Common myeloid progenitor, CD34-positive (primary cell): ENCODE results near the gene TM2D3.

Experiments
- CTCF ChIA-PET: fragments of 350-600 bp; sonication (Branson Sonifier 250); formaldehyde crosslinking; loops from one replicate; lab custom pipeline; 2021; ENCODE audit warnings: antibody characterized with exemption; lab: Charles Lee
- POLR2A ChIA-PET: fragments of 350-600 bp; sonication (Branson Sonifier 250); formaldehyde crosslinking; loops from one replicate; lab custom pipeline; 2021; ENCODE audit warnings: antibody characterized with exemption; lab: Charles Lee
- DNase-seq, 3 donors: peaks; one replicate each; pipeline versions ENCODE4 v3.0.0 to v3.0.0-alpha.2; 2013
- H3K27ac ChIP-seq, 2 experiments: 1 replicate in 1 of 2; 2 replicates in 1 of 2; pipeline ENCODE4 v1.7.0; 2013; ENCODE audit warnings: inconsistent platforms in 2 of 2, low read length in 2 of 2, mild to moderate bottlenecking in 2 of 2, low read depth in 1 of 2, moderate library complexity in 1 of 2; ENCODE audit not compliant: severe bottlenecking in 2 of 2, insufficient read depth in 1 of 2, poor library complexity in 1 of 2
- H3K27me3 ChIP-seq, 5 experiments: replicated peaks in 2 of 5; 1 replicate in 3 of 5; 2 replicates in 2 of 5; pipeline versions ENCODE4 v1.6.1 to v1.7.0; 2013; ENCODE audit warnings: low read length in 4 of 5, mild to moderate bottlenecking in 2 of 5, moderate library complexity in 2 of 5, inconsistent platforms in 1 of 5; ENCODE audit not compliant: insufficient read depth in 5 of 5, control insufficient read depth in 4 of 5
- H3K36me3 ChIP-seq, 4 experiments: 1 replicate in 2 of 4; 2 replicates in 2 of 4; pipeline versions ENCODE4 v1.6.1 to v1.7.0; 2013; ENCODE audit warnings: low read length in 3 of 4, control low read depth in 1 of 4, mild to moderate bottlenecking in 1 of 4; ENCODE audit not compliant: control insufficient read depth in 4 of 4, insufficient read depth in 4 of 4
- H3K4me1 ChIP-seq, 4 experiments: 1 replicate in 3 of 4; 2 replicates in 1 of 4; pipeline versions ENCODE4 v1.6.1 to v1.7.1; 2013; ENCODE audit warnings: low read length in 3 of 4, mild to moderate bottlenecking in 3 of 4, control low read depth in 1 of 4, inconsistent platforms in 1 of 4, moderate library complexity in 1 of 4; ENCODE audit not compliant: control insufficient read depth in 4 of 4, insufficient read depth in 4 of 4; ENCODE audit errors: control extremely low read depth in 1 of 4
- H3K4me3 ChIP-seq, 7 experiments: 1 replicate in 4 of 7; 2 replicates in 3 of 7; pipeline versions ENCODE4 v1.5.1 to v1.7.0; 2013; ENCODE audit warnings: mild to moderate bottlenecking in 7 of 7, low read length in 6 of 7, moderate library complexity in 6 of 7, inconsistent platforms in 2 of 7, low read depth in 2 of 7, control low read depth in 1 of 7; ENCODE audit not compliant: insufficient read depth in 4 of 7, control insufficient read depth in 1 of 7; ENCODE audit errors: extremely low read depth in 1 of 7
- H3K9me3 ChIP-seq, 5 experiments: 1 replicate in 4 of 5; 2 replicates in 1 of 5; pipeline versions ENCODE4 v1.6.1 to v1.7.1; 2013; ENCODE audit warnings: low read length in 4 of 5, mild to moderate bottlenecking in 2 of 5, inconsistent platforms in 1 of 5, low read depth in 1 of 5, moderate library complexity in 1 of 5; ENCODE audit not compliant: control insufficient read depth in 4 of 5, insufficient read depth in 2 of 5; ENCODE audit errors: control extremely low read depth in 1 of 5
- WGBS: methylation state at CpG from one replicate; pipeline ENCODE4 v1.1.5; 2013; ENCODE audit not compliant: insufficient coverage; 5-methylcytosine and 5-hydroxymethylcytosine counted together

The TM2D3 gene

DNA sequence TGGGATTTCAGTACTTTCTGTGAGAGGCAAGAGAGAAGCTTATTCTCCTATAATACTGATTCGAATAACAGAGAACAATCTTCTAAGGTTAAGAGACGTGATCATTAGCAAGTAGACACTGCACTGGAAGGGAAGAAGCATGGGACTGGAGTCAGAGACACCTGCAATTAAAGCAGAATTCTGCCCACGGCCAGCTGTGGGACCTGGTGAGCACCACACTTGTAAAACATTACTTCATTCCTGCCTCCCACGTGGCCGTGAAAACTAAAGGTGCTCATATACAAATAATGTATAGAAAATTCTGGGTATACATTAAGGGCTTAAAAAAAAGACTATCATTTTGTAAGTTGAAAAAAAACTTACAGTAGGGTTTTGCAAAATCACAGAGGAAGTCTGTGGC, 2.0 kb downstream of the TM2D3 start:
- Histone ChIP-seq H3K27ac (no peak overlapping the region), H3K9me3 (no peaks in the 10 kb centered on the region), H3K36me3 (peaks cover 12 to 39% (median 23%) of the 10 kb centered on the region in 4 experiments), H3K4me3 (no peak overlapping the region), H3K27me3 (no peaks in the 10 kb centered on the region), H3K4me1 (peaks cover 12 to 31% (median 18%) of the 10 kb centered on the region in 4 experiments)
- no peak for DNase-seq
- ChIA-PET CTCF (interaction anchor here (0.7 to 1.6 kb wide), 4 partner anchors 8 to 528 kb away, joined by 3 to 5 read pairs (median 4); no protein-coding TSS in a partner anchor), POLR2A (no interaction called here)
- 92% methylated on average over 2 of the region's 5 CpGs for WGBS

DNA sequence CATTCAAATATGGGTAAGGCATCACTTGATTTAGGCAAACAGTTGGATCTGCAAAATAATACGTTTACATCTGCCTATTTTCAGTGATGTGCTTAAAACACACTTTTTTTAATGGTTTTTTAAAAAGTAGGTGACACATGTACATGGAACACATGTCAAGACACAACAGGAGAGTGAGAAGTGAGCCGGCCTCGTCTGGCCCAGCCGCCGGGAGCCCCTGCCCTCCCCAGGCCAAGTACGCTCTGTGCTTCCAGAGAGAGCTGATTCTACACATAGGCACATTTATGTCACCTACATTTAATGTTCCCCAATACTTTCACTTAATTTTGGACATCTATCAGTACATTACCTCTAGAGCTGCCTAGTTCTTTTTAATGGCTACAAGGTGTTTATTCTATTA, 3.8 kb downstream of the TM2D3 start:
- H3K36me3 ChIP-seq = peaks cover 20 to 54% (median 38%) of the 10 kb centered on the region in 4 experiments
- 100% methylated on average over 6 of the region's 6 CpGs for WGBS
- POLR2A ChIA-PET = no interaction called here

DNA sequence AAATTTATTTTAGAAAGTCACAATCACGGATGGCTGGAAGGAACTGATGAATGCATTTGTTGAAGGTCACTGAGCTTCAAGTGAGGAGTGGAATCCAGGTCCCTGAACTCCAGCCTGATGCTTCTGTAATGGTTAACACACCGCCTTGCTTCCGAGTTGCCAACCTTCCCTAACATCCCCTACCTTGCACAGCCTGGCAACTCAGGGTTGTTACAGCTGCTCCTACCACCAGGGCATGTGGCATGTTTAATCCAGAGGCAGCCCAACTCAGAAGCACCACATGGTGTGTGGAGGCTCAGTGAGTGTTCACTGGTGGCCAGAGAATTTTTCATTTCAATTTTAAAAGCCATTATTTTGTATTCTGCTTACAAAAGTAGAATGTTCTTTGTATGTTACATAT, 4.9 kb downstream of the TM2D3 start:
- WGBS = 90% methylated on average over 3 of the region's 3 CpGs
- DNase-seq = peak in 2 of 3 donors; percentile 25 to 39
- Histone ChIP-seq H3K4me3 (no peak overlapping the region), H3K36me3 (peaks cover 20 to 62% (median 44%) of the 10 kb centered on the region in 4 experiments), H3K27ac (no peak overlapping the region), H3K9me3 (no peaks in the 10 kb centered on the region), H3K4me1 (peaks cover 11 to 27% (median 17%) of the 10 kb centered on the region in 4 experiments), H3K27me3 (no peaks in the 10 kb centered on the region)
- CTCF ChIA-PET = interaction anchor here (0.6 to 1.6 kb wide), 5 partner anchors 9 to 371 kb away, joined by 3 to 4 read pairs (median 3); no protein-coding TSS in a partner anchor
- POLR2A ChIA-PET = no interaction called here

More for the DNA sequence above, 3.8 kb downstream of the TM2D3 start:
- no peak overlapping the region for H3K27ac ChIP-seq
- H3K4me3 ChIP-seq = no peak overlapping the region
- no peaks in the 10 kb centered on the region for H3K27me3 ChIP-seq
- CTCF ChIA-PET = interaction anchor here (0.6 to 1.7 kb wide), 4 partner anchors 10 to 360 kb away, joined by 3 to 4 read pairs (median 3); no protein-coding TSS in a partner anchor
- no peaks in the 10 kb centered on the region for H3K9me3 ChIP-seq
- no peak for DNase-seq
- H3K4me1 ChIP-seq = peaks cover 12 to 31% (median 18%) of the 10 kb centered on the region in 4 experiments

DNA sequence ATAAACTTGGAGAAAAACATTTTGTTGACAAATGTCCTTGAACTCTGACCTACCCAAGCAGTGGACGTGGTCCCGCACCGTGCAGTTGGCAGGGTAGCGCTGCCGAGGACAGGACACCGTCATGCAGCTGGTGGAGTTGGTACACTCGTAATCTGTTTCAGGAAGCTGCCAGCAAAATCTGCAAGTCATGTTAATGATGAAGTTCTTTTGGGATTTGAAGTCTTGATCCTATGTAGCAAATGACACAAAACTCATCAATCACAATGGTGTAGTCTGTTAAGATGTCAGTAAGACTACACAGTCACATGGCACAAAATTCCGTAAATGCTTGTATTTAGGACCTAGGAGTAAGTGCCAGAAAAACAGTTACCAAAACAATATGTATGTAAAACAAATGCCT, 5.5 kb downstream of the TM2D3 start:
- Histone ChIP-seq H3K27ac (no peak overlapping the region), H3K27me3 (no peaks in the 10 kb centered on the region), H3K4me3 (no peak overlapping the region), H3K36me3 (peaks cover 20 to 65% (median 46%) of the 10 kb centered on the region in 4 experiments), H3K4me1 (peaks cover 9 to 32% (median 21%) of the 10 kb centered on the region in 4 experiments), H3K9me3 (no peaks in the 10 kb centered on the region)
- CTCF ChIA-PET = interaction anchor here (1.0 to 1.3 kb wide), 2 partner anchors 8 to 354 kb away, joined by 3 read pairs; no protein-coding TSS in a partner anchor
- POLR2A ChIA-PET = no interaction called here
- WGBS = 56% methylated on average over 7 of the region's 8 CpGs
- DNase-seq = peak in 2 of 3 donors; percentile 32 to 52

DNA sequence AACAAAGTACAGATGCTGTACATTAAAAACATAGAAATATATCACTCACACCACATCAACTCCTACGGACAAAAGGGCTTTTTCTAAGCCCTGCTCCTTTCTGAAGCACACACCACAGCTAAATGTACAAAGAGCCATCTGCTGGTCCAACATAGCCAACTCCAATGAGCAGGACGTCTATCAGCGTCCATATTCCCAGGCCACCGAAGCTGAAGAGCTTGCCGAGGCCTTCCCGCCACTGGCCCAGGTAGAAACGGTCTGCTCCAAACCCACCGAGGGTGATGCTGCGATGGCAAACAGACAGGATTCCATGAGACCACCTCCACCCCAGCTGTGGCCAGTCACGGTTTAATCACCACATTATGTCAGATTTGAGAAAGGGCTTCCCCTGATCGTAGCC, 9.8 kb downstream of the TM2D3 start:
- Histone ChIP-seq H3K27me3 (no peaks in the 10 kb centered on the region), H3K4me1 (peaks cover 2 to 18% (median 12%) of the 10 kb centered on the region in 4 experiments), H3K4me3 (no peak overlapping the region), H3K27ac (peak overlapping the region in 1 of 2 experiments; percentile 1), H3K9me3 (no peaks in the 10 kb centered on the region), H3K36me3 (peaks cover 18 to 59% (median 45%) of the 10 kb centered on the region in 4 experiments)
- CTCF ChIA-PET = interaction anchor here (1.0 to 7.7 kb wide), 16 partner anchors 8 to 376 kb away, joined by 3 to 54 read pairs (median 6); partner anchors contain the start of genes SNRPA1 and TM2D3
- POLR2A ChIA-PET = interaction anchor here (0.5 to 0.9 kb wide), 2 partner anchors 10 to 323 kb away, joined by 3 to 4 read pairs; partner anchors contain the start of gene TM2D3
- WGBS = 96% methylated on average over 11 of the region's 11 CpGs
- DNase-seq = no peak

DNA sequence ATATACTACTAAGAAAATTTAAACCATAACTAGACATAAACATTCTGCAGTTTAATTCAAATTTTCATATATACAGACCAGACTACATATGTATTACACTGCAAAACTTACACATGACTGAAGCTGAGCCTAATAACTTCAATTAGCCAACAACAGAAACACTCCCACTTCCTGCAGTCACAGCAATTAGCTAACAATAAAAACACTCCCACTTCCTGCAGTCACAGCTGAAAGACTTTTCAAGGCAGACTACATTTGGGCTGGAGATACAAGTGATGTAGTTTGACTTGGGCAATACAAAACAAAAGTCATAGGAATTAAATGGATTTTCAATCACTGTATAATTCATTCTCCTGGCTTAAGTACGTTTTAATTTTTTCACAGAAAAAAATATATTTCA, 10.3 kb downstream of the TM2D3 start:
- Histone ChIP-seq H3K4me3 (peak overlapping the region in 1 of 7 experiments; percentile 14), H3K27ac (peak overlapping the region; percentile 21 to 30), H3K36me3 (peaks cover 18 to 56% (median 45%) of the 10 kb centered on the region in 4 experiments), H3K27me3 (no peaks in the 10 kb centered on the region), H3K4me1 (peaks cover 2 to 18% (median 12%) of the 10 kb centered on the region in 4 experiments), H3K9me3 (no peaks in the 10 kb centered on the region)
- CTCF ChIA-PET = interaction anchor here (0.6 to 7.7 kb wide), 23 partner anchors 9 to 375 kb away, joined by 3 to 54 read pairs (median 5); partner anchors contain the start of genes SNRPA1 and TM2D3
- peak; percentile 57 to 89 (median 84) for DNase-seq
- POLR2A ChIA-PET = interaction anchor here (0.5 kb wide), 1 partner anchor 322 kb away, joined by 4 read pairs; no protein-coding TSS in a partner anchor
- WGBS = no CpG with 5 or more reads among the region's 1 CpG
